Right cardiac atrium (tissue), 5 donors: ENCODE measurements around the gene SAMD15. TPM values are rescaled to one million over a fixed set of nuclear protein-coding genes. Genes with fewer than 3 reads are reported as not detected.
"Not testable (repeated sequence)": the region's sequence is repeated elsewhere in the genome, so short reads cannot be mapped to it uniquely, and the experiment has no call there.

ENCODE experiments used
- ATAC-seq, 2 donors: fragments of 200-7000 bp; cut with Tn5 transposase; one replicate each; pipeline versions ENCODE4 v1.8.0 to v1.9.1; 2020; ENCODE audit warnings: moderate library complexity in 2 of 2, mild to moderate bottlenecking in 1 of 2
- DNase-seq, 3 donors: peaks; one replicate each; pipeline ENCODE4 v3.0.0-alpha.2; 2020
- H3K27ac ChIP-seq: one replicate; pipeline ENCODE4 v1.5.1; 2013; ENCODE audit warnings: mild to moderate bottlenecking, low read length, control low read depth, moderate library complexity
- H3K27me3 ChIP-seq: one replicate; pipeline ENCODE4 v1.6.1; 2013; ENCODE audit not compliant: control insufficient read depth, insufficient read depth
- H3K4me1 ChIP-seq: one replicate; pipeline ENCODE4 v1.6.1; 2013; ENCODE audit warnings: low read length; ENCODE audit not compliant: control insufficient read depth, insufficient read depth
- H3K4me3 ChIP-seq: one replicate; pipeline ENCODE4 v1.5.1; 2013; ENCODE audit warnings: low read length, control low read depth
- H3K9me3 ChIP-seq: one replicate; pipeline ENCODE4 v1.6.1; 2013; ENCODE audit warnings: low read length; ENCODE audit not compliant: control insufficient read depth
- WGBS: extraction: QIAGEN DNeasy Blood & Tissue Kit; methylation state at CpG from one replicate; pipeline ENCODE4 v1.1.7; 2013; 5-methylcytosine and 5-hydroxymethylcytosine counted together
- intact Hi-C, 4 donors: fragments of 100-400 bp; cut with DNase I; formaldehyde crosslinking; loops; one replicate each; pipeline versions ENCODE4 v1.11.0 to v1.14.0; 2022 to 2023
- polyA plus RNA-seq: library from polyadenylated mRNA; stranded (reverse); fragments of 200-250 nt; gene quantifications from one replicate; pipeline ENCODE4 v1.2.3, GENCODE V29; 2013
- total RNA-seq, 4 donors: library from RNA; stranded (reverse); fragmentation: NEBNext Ultra II Directional; extraction: Animal tissue kit (Norgen Biotek cat#: 25700); gene quantifications; one replicate each; pipeline ENCODE4 v1.2.1, GENCODE V29; 2021
- donor health status: healthy with polysubstance abuse.
- donor health status: DM: no; HTN: yes; CAD: no.
- donor health status: DM: no; HTN: no; CAD: no.
- donor health status: DM: no; HTN: yes; CAD: no; lungs with severe emphysema.
- donor health status: DM: yes; HTN: yes; CAD: no.

Gene SAMD15
- total and polyA plus RNA-seq, 5 donors, result 0.07 to 0.49 (median 0.31) TPM; not detected in 1

DNA sequence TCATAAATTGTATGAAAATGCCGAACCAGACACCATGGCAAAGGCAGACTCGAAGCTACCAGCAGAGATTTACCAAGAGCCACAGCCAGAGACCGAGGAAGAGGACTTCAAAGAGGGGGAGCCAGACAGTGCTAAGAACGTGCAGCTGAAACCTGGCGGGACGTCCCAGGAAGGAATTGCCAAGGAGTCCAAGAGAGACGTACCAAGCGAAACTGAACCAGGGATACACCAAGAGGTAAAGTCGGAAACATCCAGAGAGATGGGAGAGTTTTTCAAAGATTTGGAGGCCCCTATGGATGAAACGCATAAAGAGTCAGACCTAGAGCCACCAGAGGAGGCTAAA lies 294 bp downstream of the SAMD15 start:
- WGBS, result 14% methylated on average over 10 of the region's 10 CpGs
- no peak for ATAC-seq
- H3K27ac ChIP-seq, result no peak overlapping the region
- peaks cover 4% of the 10 kb centered on the region for H3K4me1 ChIP-seq
- DNase-seq, result no peak
- peak overlapping the region; percentile 76 for H3K4me3 ChIP-seq
- no peaks in the 10 kb centered on the region for H3K27me3 ChIP-seq
- no peaks in the 10 kb centered on the region for H3K9me3 ChIP-seq
- intact Hi-C loops, result no loop called here

- ATAC-seq (no peak), DNase-seq (no peak)
- no peaks in the 10 kb centered on the region for H3K9me3 ChIP-seq
- no peak overlapping the region for H3K27ac ChIP-seq
- peaks cover 4% of the 10 kb centered on the region for H3K4me1 ChIP-seq
- H3K4me3 ChIP-seq, result no peak overlapping the region
- intact Hi-C loops, result no loop called here
- H3K27me3 ChIP-seq, result no peaks in the 10 kb centered on the region
- WGBS, result 88% methylated on average over 6 of the region's 6 CpGs
Measured at GRCh38 chr14:77378701-77379100, 1.5 kb downstream of the SAMD15 start.

- no peaks in the 10 kb centered on the region for H3K27me3 ChIP-seq
- intact Hi-C loops, result no loop called here
- ATAC-seq (no peak), DNase-seq (no peak)
- H3K4me1 ChIP-seq, result no peaks in the 10 kb centered on the region
- 93% methylated on average over 4 of the region's 4 CpGs for WGBS
- H3K4me3 ChIP-seq, result no peak overlapping the region
- no peaks in the 10 kb centered on the region for H3K9me3 ChIP-seq
- H3K27ac ChIP-seq, result no peak overlapping the region
Measured at GRCh38 chr14:77390188-77390587, 13.0 kb downstream of the SAMD15 start.

- Histone ChIP-seq H3K4me3 (no peak overlapping the region), H3K9me3 (no peaks in the 10 kb centered on the region), H3K4me1 (no peaks in the 10 kb centered on the region), H3K27me3 (no peaks in the 10 kb centered on the region), H3K27ac (no peak overlapping the region)
- intact Hi-C loops, result no loop called here
- 79% methylated on average over 6 of the region's 6 CpGs for WGBS
- ATAC-seq (no peak), DNase-seq (no peak)
Measured at GRCh38 chr14:77400216-77400615, 23.0 kb downstream of the SAMD15 start.

GRCh38 chr14:77403768-77404167 lies 26.6 kb downstream of the SAMD15 start:
- WGBS, result 89% methylated on average over 3 of the region's 3 CpGs

DNA sequence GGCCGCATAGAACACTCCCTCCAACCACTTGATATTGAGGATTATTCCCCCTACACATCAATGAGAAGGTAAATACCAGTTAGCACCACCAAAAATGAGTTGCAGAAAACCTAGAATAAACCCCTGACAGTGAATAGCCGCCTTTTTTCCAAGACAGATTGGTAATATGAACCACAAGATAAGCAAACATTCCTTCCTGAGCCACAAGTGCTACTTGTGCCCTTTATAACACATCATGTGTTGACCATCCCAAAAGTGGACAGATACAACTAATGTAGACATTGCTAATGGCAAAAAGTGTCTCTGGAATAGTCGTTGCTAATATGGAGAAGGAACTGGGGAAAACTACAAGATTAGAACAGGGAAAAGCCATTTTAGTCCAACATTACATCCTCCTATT lies 28.9 kb downstream of the SAMD15 start:
- Histone ChIP-seq H3K9me3 (no peaks in the 10 kb centered on the region), H3K27me3 (no peaks in the 10 kb centered on the region), H3K4me1 (no peaks in the 10 kb centered on the region), H3K4me3 (no peak overlapping the region), H3K27ac (no peak overlapping the region)
- intact Hi-C loops, result no loop called here
- DNase-seq (no peak), ATAC-seq (no peak)
- 48% methylated on average over 3 of the region's 3 CpGs for WGBS

More at GRCh38 chr14:77403768-77404167, 26.6 kb downstream of the SAMD15 start:
- no peak for ATAC-seq
- no peaks in the 10 kb centered on the region for H3K9me3 ChIP-seq
- intact Hi-C loops, result no loop called here
- no peaks in the 10 kb centered on the region for H3K4me1 ChIP-seq
- no peaks in the 10 kb centered on the region for H3K27me3 ChIP-seq
- no peak for DNase-seq
- H3K4me3 ChIP-seq, result no peak overlapping the region
- H3K27ac ChIP-seq, result no peak overlapping the region

DNA sequence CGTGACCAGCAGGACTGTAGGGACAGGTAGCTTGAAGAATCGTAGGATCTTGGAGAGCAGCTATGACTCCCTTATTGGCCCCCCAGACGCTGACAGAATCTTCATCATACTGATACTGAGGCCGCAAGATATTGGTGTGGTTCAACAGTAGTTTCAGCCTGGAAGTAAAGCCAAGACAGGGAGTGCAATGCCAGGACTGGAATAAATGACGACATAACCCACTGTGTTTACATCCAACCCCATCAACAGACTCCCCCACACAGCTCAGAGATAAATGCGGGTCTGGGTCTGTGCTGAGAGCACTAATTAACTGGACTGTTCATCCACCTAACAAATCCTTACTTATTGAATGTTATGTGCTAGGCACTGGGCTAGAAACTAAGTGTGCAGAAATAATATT lies 29.5 kb downstream of the SAMD15 start:
- Histone ChIP-seq H3K27me3 (no peaks in the 10 kb centered on the region), H3K4me3 (no peak overlapping the region), H3K27ac (no peak overlapping the region), H3K4me1 (no peaks in the 10 kb centered on the region), H3K9me3 (no peaks in the 10 kb centered on the region)
- 31% methylated on average over 6 of the region's 6 CpGs for WGBS
- ATAC-seq (peak; percentile 51 to 62), DNase-seq (no peak)
- intact Hi-C loops, result no loop called here

- H3K9me3 ChIP-seq, result no peaks in the 10 kb centered on the region
- 61% methylated on average over 2 of the region's 2 CpGs for WGBS
Measured at GRCh38 chr14:77407158-77407557, 30.0 kb downstream of the SAMD15 start.

GRCh38 chr14:77409131-77409533 lies 32.0 kb downstream of the SAMD15 start:
- 30% methylated on average over 3 of the region's 3 CpGs for WGBS
- intact Hi-C loops, result no loop called here
- Histone ChIP-seq H3K9me3 (no peaks in the 10 kb centered on the region), H3K4me1 (no peaks in the 10 kb centered on the region), H3K27me3 (no peaks in the 10 kb centered on the region), H3K4me3 (no peak overlapping the region), H3K27ac (no peak overlapping the region)
- ATAC-seq (no peak), DNase-seq (no peak)

More at GRCh38 chr14:77407158-77407557, 30.0 kb downstream of the SAMD15 start:
- Histone ChIP-seq H3K4me1 (no peaks in the 10 kb centered on the region), H3K4me3 (no peak overlapping the region), H3K27me3 (no peaks in the 10 kb centered on the region), H3K27ac (no peak overlapping the region)
- ATAC-seq, result peak; percentile 43 to 48
- DNase-seq, result no peak
- intact Hi-C loops, result no loop called here

GRCh38 chr14:77415403-77416030 lies 38.3 kb downstream of the SAMD15 start:
- H3K9me3 ChIP-seq, intact Hi-C loops, H3K27me3 ChIP-seq, H3K4me1 ChIP-seq, ATAC-seq, H3K4me3 ChIP-seq, H3K27ac ChIP-seq, DNase-seq: not testable (repeated sequence)
- WGBS, result 95% methylated on average over 10 of the region's 10 CpGs

GRCh38 chr14:77416098-77416497 lies 38.9 kb downstream of the SAMD15 start:
- ATAC-seq, DNase-seq, H3K27ac ChIP-seq, H3K27me3 ChIP-seq, H3K4me3 ChIP-seq, intact Hi-C loops, H3K4me1 ChIP-seq, H3K9me3 ChIP-seq: not testable (repeated sequence)
- 85% methylated on average over 2 of the region's 3 CpGs for WGBS

- ATAC-seq (no peak), DNase-seq (no peak)
- Histone ChIP-seq H3K9me3 (no peaks in the 10 kb centered on the region), H3K4me3 (no peak overlapping the region), H3K27ac (no peak overlapping the region), H3K27me3 (no peaks in the 10 kb centered on the region), H3K4me1 (no peaks in the 10 kb centered on the region)
- WGBS, result 94% methylated on average over 8 of the region's 8 CpGs
- intact Hi-C loops, result no loop called here
Measured at GRCh38 chr14:77416836-77417235, 39.7 kb downstream of the SAMD15 start.
